ENCODE results near the gene SLC7A6OS.

SLC7A6OS gene

GRCh38 chr16:68275611-68276191, 35.0 kb downstream of the SLC7A6OS start:
- no peak for DNase-seq

GRCh38 chr16:68274441-68274840, 36.3 kb downstream of the SLC7A6OS start:
- DNase-seq = no peak

GRCh38 chr16:68273896-68274295, 36.9 kb downstream of the SLC7A6OS start:
- DNase-seq = no peak

- DNase-seq = no peak
These were observed 37.3 kb downstream of the SLC7A6OS start for GRCh38 chr16:68273459-68273858.

- no peak for DNase-seq
These were observed 38.1 kb downstream of the SLC7A6OS start for GRCh38 chr16:68272507-68273209.

DNA sequence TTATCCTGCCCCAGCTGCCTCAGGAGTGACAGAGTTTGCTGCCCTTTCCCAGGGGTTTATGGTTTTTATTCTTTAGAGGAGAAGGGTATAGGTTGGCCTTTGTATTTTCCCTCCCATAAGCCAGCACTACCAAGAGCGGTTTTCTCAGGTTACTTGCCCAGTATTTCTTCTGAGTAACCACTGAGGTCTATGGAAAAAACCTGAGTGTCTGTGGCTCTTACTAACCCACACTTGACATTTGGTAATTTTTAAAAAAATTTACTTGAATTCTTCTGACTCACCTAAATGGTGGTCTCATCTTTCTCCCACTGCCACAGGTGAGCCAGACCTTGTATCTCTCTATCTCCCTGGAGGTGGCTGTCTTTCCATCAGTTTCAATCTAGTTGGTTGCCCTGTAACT, 40.4 kb downstream of the SLC7A6OS start:
- DNase-seq = no peak

DNA sequence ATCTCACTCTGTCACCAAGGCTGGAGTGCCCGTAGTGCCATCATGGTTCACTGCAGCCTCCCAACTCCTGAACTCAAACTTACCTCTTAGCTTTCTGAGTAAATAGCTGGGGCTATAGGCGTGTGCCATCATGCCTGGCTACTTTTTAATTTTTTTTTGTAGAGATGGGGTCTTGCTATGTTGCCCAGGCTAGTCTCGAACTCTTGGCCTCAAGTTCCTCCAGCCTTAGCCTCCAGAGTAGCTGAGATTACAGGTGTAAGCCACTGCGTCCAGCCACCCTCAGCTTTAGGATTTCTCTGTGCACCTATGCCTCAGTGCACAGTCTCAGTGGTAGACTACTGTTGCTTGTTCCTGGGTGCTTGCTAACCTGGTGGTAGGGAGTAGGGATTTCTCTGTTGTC, 41.0 kb downstream of the SLC7A6OS start:
- DNase-seq = no peak

DNA sequence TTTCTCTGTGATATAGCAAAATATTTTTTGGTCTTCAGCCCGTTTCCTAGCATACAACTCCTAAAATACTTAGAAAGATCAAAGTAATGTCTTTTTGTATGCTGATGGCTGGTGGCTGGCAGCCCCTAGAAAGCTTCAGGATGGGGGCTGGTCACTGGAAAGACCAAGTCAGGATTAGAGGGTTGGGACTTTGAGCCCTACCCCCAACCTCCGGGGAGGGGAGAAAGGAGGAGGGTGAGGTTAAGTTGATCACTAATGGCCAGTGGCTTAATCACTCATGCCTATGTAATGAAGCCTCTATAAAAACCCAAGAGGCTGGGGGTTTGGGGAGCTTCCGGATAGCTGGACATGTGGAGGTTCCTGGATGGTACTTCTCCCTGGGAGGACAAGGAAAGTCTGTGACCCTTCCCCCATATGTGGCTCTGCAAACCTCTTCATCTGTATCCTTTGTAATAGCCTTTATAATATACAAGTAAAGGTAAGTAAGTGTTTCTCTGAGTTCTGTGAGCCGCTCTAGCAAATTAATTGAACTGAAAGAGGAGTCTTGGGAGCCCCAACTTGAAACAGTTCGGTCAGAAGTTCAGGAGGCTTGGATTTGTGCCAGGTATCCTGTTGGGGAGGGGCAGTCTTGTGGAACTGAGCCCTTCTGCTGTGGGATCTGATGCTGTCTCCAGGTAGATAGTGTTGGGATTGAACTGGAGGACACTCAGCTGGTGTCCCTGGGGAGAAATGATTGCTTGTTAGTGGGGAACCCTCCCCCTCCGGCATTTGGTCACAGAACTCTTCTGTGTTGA, 42.9 kb downstream of the SLC7A6OS start:
- DNase-seq = no peak

DNA sequence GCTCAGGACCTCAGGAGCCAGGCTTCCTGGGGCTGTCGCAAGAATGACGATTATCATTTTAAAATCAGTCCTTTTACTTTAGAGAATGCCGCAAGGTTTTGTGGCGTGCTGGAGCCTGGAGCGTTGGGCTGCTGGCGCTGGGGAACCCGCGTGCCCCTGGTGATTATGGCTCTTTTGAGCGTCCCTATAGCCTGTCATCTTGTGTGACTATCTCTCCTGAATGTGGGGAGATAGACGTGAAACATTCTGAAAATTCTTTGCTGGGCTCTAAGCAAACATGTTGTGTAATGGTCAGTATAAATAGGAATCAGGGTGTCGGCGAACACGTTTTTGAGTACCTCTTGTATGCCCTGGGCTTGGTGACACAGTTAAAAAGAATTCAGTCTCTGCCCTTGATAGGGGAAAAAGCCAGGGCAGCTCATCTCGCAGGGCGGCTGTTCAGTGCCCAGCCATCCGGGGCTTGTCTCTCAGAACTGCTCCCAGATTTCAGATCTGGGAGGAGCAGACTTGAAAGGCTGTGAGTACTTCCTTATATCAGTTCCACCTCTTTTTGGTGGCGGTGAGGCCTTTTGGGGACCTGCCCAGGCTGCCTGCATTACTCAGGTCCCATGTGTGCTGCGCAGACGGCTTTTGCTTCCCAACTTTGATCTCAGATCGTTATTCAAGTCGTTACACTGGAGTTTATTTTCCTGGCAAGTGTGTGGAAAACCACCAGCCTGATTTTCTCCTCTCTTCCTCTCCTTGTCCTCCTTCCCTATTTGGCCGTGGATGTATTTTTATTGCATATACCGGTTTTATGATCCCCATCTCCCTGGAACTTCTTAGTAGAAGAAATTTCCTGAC, 45.4 kb downstream of the SLC7A6OS start:
- no peak for DNase-seq

DNA sequence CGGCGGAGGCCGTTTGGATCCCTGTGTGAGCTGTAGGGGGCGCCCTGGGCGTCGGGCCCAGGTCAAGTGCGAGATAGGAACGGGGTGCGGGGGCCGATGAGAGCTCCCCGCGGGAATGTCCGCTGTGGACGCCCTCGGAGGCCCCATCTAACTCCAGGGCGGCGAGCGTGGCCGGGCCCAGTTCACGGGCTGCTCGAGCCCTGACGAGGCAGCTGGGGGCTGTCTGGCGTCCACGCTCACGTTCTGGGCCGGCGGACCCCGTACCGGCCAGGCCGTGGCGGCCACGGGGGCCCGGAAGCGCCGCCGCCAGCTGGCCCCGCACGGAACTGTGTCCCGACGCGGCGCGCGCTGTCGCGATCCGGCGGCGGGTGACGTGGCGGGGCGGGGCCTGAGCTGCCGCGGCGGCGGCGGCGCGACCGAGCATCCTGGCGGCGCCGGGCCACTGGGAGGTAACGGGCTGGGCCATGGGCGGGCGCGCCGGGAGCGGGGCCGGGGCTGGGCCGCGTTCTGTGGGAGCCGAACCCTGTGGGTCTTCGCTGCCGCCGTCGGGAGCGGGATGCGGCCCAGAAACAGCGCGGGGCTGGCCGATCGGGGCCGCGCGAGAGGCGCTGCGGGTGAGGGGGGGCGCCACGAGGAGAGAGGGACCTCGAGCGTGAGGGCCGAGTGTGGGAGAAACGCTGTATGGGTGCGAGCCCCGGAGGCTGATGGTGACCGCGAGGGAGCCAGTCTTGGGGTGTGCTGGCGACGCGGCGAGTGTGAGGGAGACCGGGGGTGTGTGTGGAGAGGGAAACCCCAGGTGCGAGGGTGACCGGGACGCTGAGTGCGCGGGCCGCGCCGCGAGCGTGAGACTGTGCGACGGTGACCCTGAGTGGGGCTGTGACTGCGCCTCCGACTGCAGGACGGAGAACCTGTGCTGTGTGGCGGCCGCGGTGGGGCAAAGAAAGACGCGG, 46.3 kb downstream of the SLC7A6OS start, which contains the start of gene SLC7A6:
TSS of gene SLC7A6 (plus strand) at position 399 of the 950 bp plus-strand sequence. CDS start 10,201 bp downstream, outside the sequence.
- DNase-seq = no peak

GRCh38 chr16:68263559-68264127, 47.1 kb downstream of the SLC7A6OS start:
- DNase-seq = no peak

DNA sequence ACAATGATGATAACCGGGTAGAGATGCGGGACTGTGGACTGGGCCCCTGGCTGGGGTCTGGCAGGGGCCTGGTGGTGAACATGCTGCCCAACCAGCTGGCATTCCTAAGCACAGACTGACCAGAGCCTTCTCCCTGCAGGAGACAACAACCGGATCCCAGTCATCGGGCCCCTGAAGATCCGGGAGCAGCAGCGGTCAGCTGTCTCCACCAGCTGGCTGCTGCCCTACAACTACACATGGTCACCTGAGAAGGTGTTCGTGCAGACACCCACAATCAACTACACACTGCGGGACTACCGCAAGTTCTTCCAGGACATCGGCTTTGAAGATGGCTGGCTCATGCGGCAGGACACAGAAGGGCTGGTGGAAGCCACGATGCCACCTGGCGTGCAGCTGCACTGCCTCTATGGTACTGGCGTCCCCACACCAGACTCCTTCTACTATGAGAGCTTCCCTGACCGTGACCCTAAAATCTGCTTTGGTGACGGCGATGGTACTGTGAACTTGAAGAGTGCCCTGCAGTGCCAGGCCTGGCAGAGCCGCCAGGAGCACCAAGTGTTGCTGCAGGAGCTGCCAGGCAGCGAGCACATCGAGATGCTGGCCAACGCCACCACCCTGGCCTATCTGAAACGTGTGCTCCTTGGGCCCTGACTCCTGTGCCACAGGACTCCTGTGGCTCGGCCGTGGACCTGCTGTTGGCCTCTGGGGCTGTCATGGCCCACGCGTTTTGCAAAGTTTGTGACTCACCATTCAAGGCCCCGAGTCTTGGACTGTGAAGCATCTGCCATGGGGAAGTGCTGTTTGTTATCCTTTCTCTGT, 51.5 kb downstream of the SLC7A6OS start:
- DNase-seq = no peak

- no peak for DNase-seq
These were observed 52.6 kb downstream of the SLC7A6OS start for GRCh38 chr16:68257906-68258800.

GRCh38 chr16:68257251-68257905, 53.4 kb downstream of the SLC7A6OS start:
- no peak for DNase-seq

DNA sequence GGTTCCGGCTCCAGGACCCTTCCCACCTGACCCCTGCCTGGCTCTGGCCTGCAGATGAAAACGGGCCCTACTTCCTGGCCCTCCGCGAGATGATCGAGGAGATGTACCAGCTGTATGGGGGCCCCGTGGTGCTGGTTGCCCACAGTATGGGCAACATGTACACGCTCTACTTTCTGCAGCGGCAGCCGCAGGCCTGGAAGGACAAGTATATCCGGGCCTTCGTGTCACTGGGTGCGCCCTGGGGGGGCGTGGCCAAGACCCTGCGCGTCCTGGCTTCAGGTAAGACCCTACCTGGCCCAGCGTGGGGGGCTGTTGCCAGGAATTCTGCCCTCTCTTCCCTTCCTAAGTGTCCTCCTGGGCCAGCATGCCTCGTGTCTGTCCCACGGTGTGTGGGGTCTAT, 55.0 kb downstream of the SLC7A6OS start:
- DNase-seq = no peak

- no peak for DNase-seq
These were observed 57.0 kb downstream of the SLC7A6OS start for GRCh38 chr16:68253721-68254120.

DNA sequence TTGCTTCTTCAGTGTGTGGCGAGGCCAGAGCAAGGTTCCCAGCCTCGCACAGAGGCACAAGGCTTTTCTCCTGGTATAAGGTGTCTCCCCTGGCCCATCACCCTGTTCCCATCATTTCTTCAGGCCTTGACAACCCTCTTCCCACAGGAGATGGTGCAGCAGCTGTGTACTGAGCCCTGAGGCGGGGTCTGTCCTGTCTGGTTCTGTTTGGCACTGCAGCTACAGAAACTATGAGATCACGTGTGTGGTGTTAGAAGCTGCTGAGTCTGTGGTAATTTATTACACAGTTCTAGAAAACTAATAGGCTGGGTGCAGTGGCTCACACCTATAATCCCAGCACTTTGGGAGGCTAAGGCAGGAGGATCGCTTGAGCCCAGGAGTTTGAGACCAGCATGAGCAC, 58.4 kb downstream of the SLC7A6OS start:
- no peak for DNase-seq

DNA sequence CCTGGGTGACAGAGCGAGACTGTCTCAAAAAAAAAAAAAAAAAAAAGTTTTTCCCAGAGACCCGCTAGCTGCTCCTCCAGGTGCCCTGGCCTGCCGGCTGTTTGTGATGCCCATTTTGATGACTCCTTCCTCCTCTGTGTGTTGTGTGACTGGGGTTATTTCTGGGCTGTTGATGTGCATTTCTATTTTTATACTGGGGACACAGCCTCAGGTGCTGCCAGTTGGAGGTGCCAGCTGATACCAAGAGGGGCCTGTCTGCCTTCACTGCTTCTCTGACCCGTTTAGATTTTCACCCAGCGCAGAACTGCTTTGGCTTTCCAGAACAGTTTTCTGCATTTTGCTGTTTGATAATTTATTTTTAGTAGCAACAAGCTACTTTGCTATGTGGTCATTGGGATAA, 58.9 kb downstream of the SLC7A6OS start:
- DNase-seq = no peak

GRCh38 chr16:68250951-68251350, 59.8 kb downstream of the SLC7A6OS start:
- DNase-seq = no peak

Data from NCI-H2081 treated with DMSO at 0.1 percent for 48 hours (cell line).